Spleen (tissue), 11 donors: ENCODE measurements around the gene MGMT. TPM values are rescaled to one million over a fixed set of nuclear protein-coding genes. Genes with fewer than 3 reads are reported as not detected.

ENCODE experiments used
- DNase-seq: peaks from one replicate; pipeline ENCODE4 v3.0.0-alpha.2; 2020
- H3K27ac ChIP-seq, 8 donors: fragments of 200-600 bp; sonication (generic) in 7 of 8; 1 replicate in 4 of 8; 2 replicates in 4 of 8; pipeline versions ENCODE4 v1.5.0 to v1.8.0; 2016 to 2021; ENCODE audit warnings: inconsistent platforms in 4 of 8, mild to moderate bottlenecking in 4 of 8, moderate library complexity in 1 of 8
- H3K27me3 ChIP-seq, 7 donors: fragments of 200-600 bp; sonication (generic) in 6 of 7; replicated peaks in 1 of 7; 1 replicate in 4 of 7; 2 replicates in 3 of 7; pipeline versions ENCODE4 v1.5.0 to v1.8.0; 2016 to 2021; ENCODE audit warnings: inconsistent platforms in 3 of 7, mild to moderate bottlenecking in 1 of 7
- H3K36me3 ChIP-seq, 6 donors: fragments of 200-600 bp; sonication (generic) in 5 of 6; 1 replicate in 4 of 6; 2 replicates in 2 of 6; pipeline versions ENCODE4 v1.5.0 to v1.8.0; 2016 to 2021; ENCODE audit warnings: inconsistent platforms in 2 of 6
- H3K4me1 ChIP-seq, 6 donors: fragments of 200-600 bp; sonication (generic) in 5 of 6; 1 replicate in 3 of 6; 2 replicates in 3 of 6; pipeline versions ENCODE4 v1.5.0 to v1.8.0; 2016 to 2021; ENCODE audit warnings: inconsistent platforms in 3 of 6
- H3K4me3 ChIP-seq, 8 donors: fragments of 200-600 bp; sonication (generic) in 7 of 8; 1 replicate in 4 of 8; 2 replicates in 4 of 8; pipeline versions ENCODE4 v1.5.0 to v1.8.0; 2016 to 2021; ENCODE audit warnings: inconsistent platforms in 4 of 8, mild to moderate bottlenecking in 4 of 8, moderate library complexity in 2 of 8
- H3K9me3 ChIP-seq, 8 donors: fragments of 200-600 bp; sonication (generic) in 7 of 8; 1 replicate in 4 of 8; 2 replicates in 4 of 8; pipeline versions ENCODE4 v1.5.0 to v1.8.0; 2016 to 2021; ENCODE audit warnings: inconsistent platforms in 4 of 8
- CTCF ChIP-seq, 11 experiments: fragments of 200-600 bp in 7 of 11; fragments of 450-650 bp in 4 of 11; sonication (generic) in 4 of 11; IDR thresholded peaks in 8 of 11; conservative IDR thresholded peaks in 3 of 11; 1 replicate in 7 of 11; 2 replicates in 4 of 11; pipeline versions ENCODE4 v1.4.0 to v1.8.0; 2016 to 2021; ENCODE audit warnings: antibody characterized with exemption in 11 of 11, inconsistent platforms in 4 of 11, mild to moderate bottlenecking in 1 of 11
- POLR2A ChIP-seq, 3 donors: fragments of 450-650 bp; IDR thresholded peaks; one replicate each; pipeline ENCODE4 v1.5.1; 2017; ENCODE audit warnings: antibody characterized with exemption in 3 of 3, mild to moderate bottlenecking in 1 of 3
- POLR2AphosphoS5 ChIP-seq, 3 donors: sonication (generic); formaldehyde crosslinking; IDR thresholded peaks; one replicate each; pipeline ENCODE4 v1.5.1; 2017; ENCODE audit warnings: antibody characterized with exemption in 3 of 3
- WGBS, 5 donors: extraction: QIAGEN DNeasy Blood & Tissue Kit in 3 of 5; methylation state at CpG; one replicate each; pipeline versions ENCODE4 v1.1.5 to v1.1.7; 2013 to 2018; 5-methylcytosine and 5-hydroxymethylcytosine counted together
- intact Hi-C: fragments of 100-400 bp; cut with DNase I; formaldehyde crosslinking; loops from one replicate; pipeline ENCODE4 v1.15.0; 2023; ENCODE audit warnings: low total_unique reads
- polyA plus RNA-seq, 3 donors: library from polyadenylated mRNA; stranded (reverse); fragments of 200-250 nt; gene quantifications; one replicate each; pipeline ENCODE4 v1.2.1, GENCODE V29; 2013
- total RNA-seq, 7 donors: library from RNA; depleted of rRNA in 3 of 7; stranded (reverse); fragments of >200 nt in 3 of 7; fragmentation: NEBNext Ultra II Directional in 4 of 7; extraction: Animal tissue kit (Norgen Biotek cat#: 25700) in 4 of 7; gene quantifications; one replicate each; pipeline versions ENCODE4 v1.1.0 to v1.2.1, GENCODE V29; 2016 to 2021
- donor health status: healthy with polysubstance abuse.
- donor health status: DM: no; HTN: no; CAD: no; lungs with moderate emphysema.
- donor health status: DM: no; HTN: no; CAD: no.
- donor health status: Bipolar disorder and iron deficiency.
- donor health status: healthy.
- donor health status: DM: no; HTN: no; CAD: no.
- donor health status: DM: yes; HTN: yes; CAD: no.

MGMT gene
- total and polyA plus RNA-seq, 10 donors = 14.3 to 33.4 (median 21.7) TPM

GRCh38 chr10:129419397-129419796 lies 47.6 kb upstream of the MGMT start:
- intact Hi-C loops = no loop called here
- H3K4me3 ChIP-seq = no peak overlapping the region
- no peak for DNase-seq
- TF ChIP-seq POLR2A (IDR thresholded peaks at IDR 0.05) = no peak
- no peak for TF ChIP-seq POLR2AphosphoS5 (IDR thresholded peaks at IDR 0.05)
- TF ChIP-seq CTCF (IDR thresholded peaks at IDR 0.05 in 8 of 11, conservative IDR thresholded peaks at IDR 0.05 in 3 of 11) = no peak
- H3K4me1 ChIP-seq = no peaks in the 10 kb centered on the region
- no peaks in the 10 kb centered on the region for H3K9me3 ChIP-seq
- 83 to 92% (median 88%) methylated on average over 23 of the region's 23 CpGs for WGBS, 5 donors
- H3K27me3 ChIP-seq = peaks cover 0 to 25% (median 0%) of the 10 kb centered on the region in 7 donors
- H3K36me3 ChIP-seq = no peaks in the 10 kb centered on the region
- H3K27ac ChIP-seq = no peak overlapping the region

GRCh38 chr10:129421399-129422010 lies 45.5 kb upstream of the MGMT start:
- Histone ChIP-seq H3K4me1 (no peaks in the 10 kb centered on the region), H3K36me3 (no peaks in the 10 kb centered on the region), H3K27me3 (peaks cover 0 to 22% (median 0%) of the 10 kb centered on the region in 7 donors), H3K27ac (no peak overlapping the region), H3K9me3 (no peaks in the 10 kb centered on the region), H3K4me3 (no peak overlapping the region)
- WGBS, 5 donors = 87 to 95% (median 91%) methylated on average over 10 of the region's 10 CpGs
- DNase-seq = no peak
- TF ChIP-seq CTCF (IDR thresholded peaks at IDR 0.05 in 8 of 11, conservative IDR thresholded peaks at IDR 0.05 in 3 of 11) = no peak
- TF ChIP-seq POLR2AphosphoS5 (IDR thresholded peaks at IDR 0.05) = no peak
- TF ChIP-seq POLR2A (IDR thresholded peaks at IDR 0.05) = no peak
- intact Hi-C loops = no loop called here

- Histone ChIP-seq H3K27ac (no peak overlapping the region), H3K27me3 (peaks cover 0 to 10% (median 0%) of the 10 kb centered on the region in 7 donors), H3K4me1 (no peaks in the 10 kb centered on the region), H3K4me3 (no peak overlapping the region), H3K36me3 (no peaks in the 10 kb centered on the region), H3K9me3 (no peaks in the 10 kb centered on the region)
- 73 to 90% (median 80%) methylated on average over 14 to 15 of the region's 15 CpGs for WGBS, 5 donors
- intact Hi-C loops = no loop called here
- TF ChIP-seq POLR2A (IDR thresholded peaks at IDR 0.05) (no peak), POLR2AphosphoS5 (IDR thresholded peaks at IDR 0.05) (no peak), CTCF (IDR thresholded peaks at IDR 0.05 in 8 of 11, conservative IDR thresholded peaks at IDR 0.05 in 3 of 11) (no peak)
- DNase-seq = no peak
These were observed 42.1 kb upstream of the MGMT start for GRCh38 chr10:129424978-129425377.

GRCh38 chr10:129426606-129427005 lies 40.4 kb upstream of the MGMT start:
- no peak for TF ChIP-seq CTCF (IDR thresholded peaks at IDR 0.05 in 8 of 11, conservative IDR thresholded peaks at IDR 0.05 in 3 of 11)
- TF ChIP-seq POLR2AphosphoS5 (IDR thresholded peaks at IDR 0.05) = no peak
- no peak for TF ChIP-seq POLR2A (IDR thresholded peaks at IDR 0.05)
- WGBS, 5 donors = 19 to 23% (median 22%) methylated on average over 6 of the region's 6 CpGs
- Histone ChIP-seq H3K9me3 (no peaks in the 10 kb centered on the region), H3K27ac (no peak overlapping the region), H3K4me3 (no peak overlapping the region), H3K36me3 (no peaks in the 10 kb centered on the region), H3K4me1 (no peaks in the 10 kb centered on the region), H3K27me3 (peaks cover 0 to 10% (median 0%) of the 10 kb centered on the region in 7 donors)
- intact Hi-C loops = no loop called here
- no peak for DNase-seq
